ENCODE data around the gene SV2A. TPM values are rescaled to one million over a fixed set of nuclear protein-coding genes. Genes with fewer than 3 reads are reported as not detected.

Gene SV2A
- total RNA-seq, 1 experiment from 2014 or later: 4.7 TPM

DNA sequence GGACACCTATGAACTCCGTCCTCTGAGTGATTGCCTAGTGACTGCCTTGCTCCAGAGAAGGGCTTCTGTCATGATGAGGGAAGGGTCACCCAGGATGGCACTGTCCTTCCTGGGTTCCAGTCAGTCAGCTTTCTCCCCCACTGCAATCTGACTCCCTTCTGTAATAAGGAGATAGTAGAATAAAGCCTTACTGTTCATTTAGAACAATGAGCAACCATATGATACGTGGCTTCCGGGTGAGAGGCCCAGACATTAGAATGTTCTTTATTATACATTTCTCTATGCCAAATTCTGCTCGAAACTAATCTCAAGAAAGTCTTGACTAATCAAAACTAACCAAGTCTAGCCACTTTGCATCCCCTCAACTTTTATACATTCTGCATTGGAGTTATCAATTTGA is 27.6 kb upstream of the SV2A start:
- H3K9me3 Mint-ChIP-seq (ENCODE audit: unreplicated experiment): no peaks in the 10 kb centered on the region
- H3K27me3 ChIP-seq (replicated peaks; ENCODE audit: control insufficient read depth, insufficient read depth, low read length): no peaks in the 10 kb centered on the region
- no peaks in the 10 kb centered on the region for H3K4me1 Mint-ChIP-seq (ENCODE audit: low read depth, unreplicated experiment)
- TF ChIP-seq, protein P1, sequence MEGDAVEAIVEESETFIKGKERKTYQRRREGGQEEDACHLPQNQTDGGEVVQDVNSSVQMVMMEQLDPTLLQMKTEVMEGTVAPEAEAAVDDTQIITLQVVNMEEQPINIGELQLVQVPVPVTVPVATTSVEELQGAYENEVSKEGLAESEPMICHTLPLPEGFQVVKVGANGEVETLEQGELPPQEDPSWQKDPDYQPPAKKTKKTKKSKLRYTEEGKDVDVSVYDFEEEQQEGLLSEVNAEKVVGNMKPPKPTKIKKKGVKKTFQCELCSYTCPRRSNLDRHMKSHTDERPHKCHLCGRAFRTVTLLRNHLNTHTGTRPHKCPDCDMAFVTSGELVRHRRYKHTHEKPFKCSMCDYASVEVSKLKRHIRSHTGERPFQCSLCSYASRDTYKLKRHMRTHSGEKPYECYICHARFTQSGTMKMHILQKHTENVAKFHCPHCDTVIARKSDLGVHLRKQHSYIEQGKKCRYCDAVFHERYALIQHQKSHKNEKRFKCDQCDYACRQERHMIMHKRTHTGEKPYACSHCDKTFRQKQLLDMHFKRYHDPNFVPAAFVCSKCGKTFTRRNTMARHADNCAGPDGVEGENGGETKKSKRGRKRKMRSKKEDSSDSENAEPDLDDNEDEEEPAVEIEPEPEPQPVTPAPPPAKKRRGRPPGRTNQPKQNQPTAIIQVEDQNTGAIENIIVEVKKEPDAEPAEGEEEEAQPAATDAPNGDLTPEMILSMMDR (IDR thresholded peaks at IDR 0.05; ENCODE audit: insufficient read depth in 1 of 2, low read depth in 1 of 2, low read length in 1 of 2, severe bottlenecking in 1 of 2, unreplicated experiment in 1 of 2): no peak
- H3K27ac Mint-ChIP-seq (ENCODE audit: unreplicated experiment): no peak overlapping the region
- no peaks in the 10 kb centered on the region for H3K27me3 Mint-ChIP-seq (ENCODE audit: insufficient read depth, unreplicated experiment)
- H3K4me1 ChIP-seq: no peaks in the 10 kb centered on the region
- DNase-seq: no peak
- BruUV-seq (replicated peaks): no TSS peak
- intact Hi-C loops (cut with micrococcal nuclease; ENCODE audit: unreplicated experiment): no loop called here
- ChIA-PET POLR2A (no interaction called here), CTCF (no interaction called here)
- no peak overlapping the region for H3K4me3 ChIP-seq (ENCODE audit: low read depth, low read length)
- H3K4me3 Mint-ChIP-seq (ENCODE audit: unreplicated experiment): no peak overlapping the region
- peaks cover 42% of the 10 kb centered on the region for H3K36me3 Mint-ChIP-seq (ENCODE audit: insufficient read depth, unreplicated experiment)
- no peaks in the 10 kb centered on the region for H3K9me3 ChIP-seq
- H3K36me3 ChIP-seq (ENCODE audit: control insufficient read depth, insufficient read depth, low read length): no peaks in the 10 kb centered on the region

DNA sequence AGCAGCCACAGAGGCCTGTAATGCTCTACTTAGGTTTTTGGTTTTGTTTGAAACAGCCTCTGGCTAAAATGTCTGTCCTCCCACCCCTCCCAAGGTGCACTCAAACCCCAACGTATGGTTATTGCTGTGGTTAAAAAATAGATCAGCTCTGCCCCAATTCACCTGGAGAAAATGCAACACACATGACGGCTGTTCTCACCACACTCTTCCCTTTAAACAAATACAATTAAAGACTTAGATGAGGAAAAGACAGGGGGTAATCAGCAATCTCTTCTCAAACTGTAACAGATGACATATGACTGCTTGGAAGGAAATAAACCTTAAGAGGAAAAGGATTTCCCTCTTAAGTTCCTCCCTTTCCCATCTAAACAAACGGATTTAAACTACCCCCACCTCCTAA is 25.2 kb upstream of the SV2A start:
- no peaks in the 10 kb centered on the region for H3K27me3 Mint-ChIP-seq (ENCODE audit: insufficient read depth, unreplicated experiment)
- Histone ChIP-seq H3K27me3 (replicated peaks; ENCODE audit: control insufficient read depth, insufficient read depth, low read length) (no peaks in the 10 kb centered on the region), H3K9me3 (no peaks in the 10 kb centered on the region), H3K4me1 (peaks cover 15% of the 10 kb centered on the region), H3K36me3 (ENCODE audit: control insufficient read depth, insufficient read depth, low read length) (no peaks in the 10 kb centered on the region), H3K4me3 (ENCODE audit: low read depth, low read length) (no peak overlapping the region)
- peaks cover 39% of the 10 kb centered on the region for H3K36me3 Mint-ChIP-seq (ENCODE audit: insufficient read depth, unreplicated experiment)
- DNase-seq: no peak
- no peak overlapping the region for H3K27ac Mint-ChIP-seq (ENCODE audit: unreplicated experiment)
- ChIA-PET POLR2A (interaction anchor here (1.0 to 1.2 kb wide), 2 partner anchors 15 to 56 kb away, joined by 3 to 11 read pairs; a partner anchor contains a TSS), CTCF (interaction anchor here (0.5 to 1.2 kb wide), 6 partner anchors 13 to 244 kb away, joined by 3 to 8 read pairs (median 4); partner anchors contain the start of gene BOLA1)
- intact Hi-C loops (cut with micrococcal nuclease; ENCODE audit: unreplicated experiment): loop anchor here (1.0 kb wide), 1 partner anchor 55 kb away; no protein-coding TSS in a partner anchor
- no TSS peak for BruUV-seq (replicated peaks)
- H3K4me1 Mint-ChIP-seq (ENCODE audit: low read depth, unreplicated experiment): peaks cover 8% of the 10 kb centered on the region
- no peaks in the 10 kb centered on the region for H3K9me3 Mint-ChIP-seq (ENCODE audit: unreplicated experiment)
- TF ChIP-seq, protein P1 (IDR thresholded peaks at IDR 0.05; ENCODE audit: insufficient read depth in 1 of 2, low read depth in 1 of 2, low read length in 1 of 2, severe bottlenecking in 1 of 2, unreplicated experiment in 1 of 2): no peak
- no peak overlapping the region for H3K4me3 Mint-ChIP-seq (ENCODE audit: unreplicated experiment)

DNA sequence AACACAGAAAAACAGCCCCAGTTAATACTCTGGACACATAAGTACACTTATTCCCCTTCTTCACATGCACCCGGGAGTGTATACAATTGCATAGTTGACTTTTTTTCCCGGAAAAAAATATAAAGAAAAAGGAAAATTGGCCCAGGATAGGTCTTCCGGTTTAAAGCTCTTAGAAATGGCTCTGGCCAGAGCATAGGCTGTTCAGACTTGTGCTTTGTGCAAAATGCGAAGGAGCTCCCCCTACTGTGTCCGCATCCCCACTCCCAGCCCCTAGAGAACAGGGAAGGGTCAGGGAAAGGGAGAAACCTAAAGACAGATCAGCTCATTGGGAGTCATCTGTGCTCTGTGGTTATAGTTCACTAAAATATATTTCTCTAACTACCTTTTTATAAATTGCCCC is 24.6 kb upstream of the SV2A start:
- Mint-ChIP-seq H3K9me3 (ENCODE audit: unreplicated experiment) (no peaks in the 10 kb centered on the region), H3K27me3 (ENCODE audit: insufficient read depth, unreplicated experiment) (no peaks in the 10 kb centered on the region), H3K27ac (ENCODE audit: unreplicated experiment) (no peak overlapping the region), H3K4me3 (ENCODE audit: unreplicated experiment) (no peak overlapping the region), H3K4me1 (ENCODE audit: low read depth, unreplicated experiment) (peaks cover 14% of the 10 kb centered on the region), H3K36me3 (ENCODE audit: insufficient read depth, unreplicated experiment) (peaks cover 37% of the 10 kb centered on the region)
- ChIA-PET CTCF (interaction anchor here (0.5 to 1.2 kb wide), 6 partner anchors 13 to 245 kb away, joined by 3 to 8 read pairs (median 4); partner anchors contain the start of gene BOLA1), POLR2A (interaction anchor here (1.0 to 1.2 kb wide), 2 partner anchors 14 to 55 kb away, joined by 3 to 11 read pairs; a partner anchor contains a TSS)
- intact Hi-C loops (cut with micrococcal nuclease; ENCODE audit: unreplicated experiment): loop anchor here (1.0 kb wide), 1 partner anchor 54 kb away; no protein-coding TSS in a partner anchor
- no TSS peak for BruUV-seq (replicated peaks)
- Histone ChIP-seq H3K27me3 (replicated peaks; ENCODE audit: control insufficient read depth, insufficient read depth, low read length) (no peaks in the 10 kb centered on the region), H3K36me3 (ENCODE audit: control insufficient read depth, insufficient read depth, low read length) (no peaks in the 10 kb centered on the region), H3K4me1 (peaks cover 22% of the 10 kb centered on the region), H3K9me3 (no peaks in the 10 kb centered on the region), H3K4me3 (ENCODE audit: low read depth, low read length) (no peak overlapping the region)
- DNase-seq: peak in 1 of 2 experiments; percentile 66
- TF ChIP-seq, protein P1 (IDR thresholded peaks at IDR 0.05; ENCODE audit: insufficient read depth in 1 of 2, low read depth in 1 of 2, low read length in 1 of 2, severe bottlenecking in 1 of 2, unreplicated experiment in 1 of 2): peak; percentile 50 to 66
